Psoas muscle (tissue), 8 donors: ENCODE data around the gene LAIR1. TPM values are rescaled to one million over a fixed set of nuclear protein-coding genes. Genes with fewer than 3 reads are reported as not detected.

Experiments
- ATAC-seq, 4 donors: fragments of 200-7000 bp; cut with Tn5 transposase; one replicate each; pipeline ENCODE4 v1.9.1; 2020; ENCODE audit warnings: moderate library complexity in 3 of 4, mild to moderate bottlenecking in 2 of 4
- DNase-seq, 2 donors: peaks; one replicate each; pipeline ENCODE4 v3.0.0-alpha.2; 2020
- H3K27ac ChIP-seq: fragments of 200-600 bp; one replicate; pipeline ENCODE4 v1.8.0; 2022
- H3K27me3 ChIP-seq, 3 donors: fragments of 200-600 bp in 1 of 3; one replicate each; pipeline versions ENCODE4 v1.6.1 to v1.8.0; 2013 to 2022; ENCODE audit warnings: low read length in 2 of 3, mild to moderate bottlenecking in 2 of 3, moderate library complexity in 1 of 3; ENCODE audit not compliant: insufficient read depth in 3 of 3
- H3K36me3 ChIP-seq, 2 donors: fragments of 200-600 bp in 1 of 2; one replicate each; pipeline versions ENCODE4 v1.6.1 to v1.8.0; 2013 to 2022; ENCODE audit warnings: low read depth in 1 of 2, mild to moderate bottlenecking in 1 of 2, moderate library complexity in 1 of 2; ENCODE audit not compliant: insufficient read depth in 1 of 2
- H3K4me1 ChIP-seq: fragments of 200-600 bp; one replicate; pipeline ENCODE4 v1.8.0; 2022
- H3K4me3 ChIP-seq: fragments of 200-600 bp; one replicate; pipeline ENCODE4 v1.8.0; 2022; ENCODE audit warnings: mild to moderate bottlenecking
- H3K9me3 ChIP-seq: fragments of 200-600 bp; one replicate; pipeline ENCODE4 v1.8.0; 2022
- WGBS, 3 donors: extraction: QIAGEN DNeasy Blood & Tissue Kit; methylation state at CpG; one replicate each; pipeline versions ENCODE4 v1.1.6 to v1.1.7; 2013; 5-methylcytosine and 5-hydroxymethylcytosine counted together
- intact Hi-C, 2 donors: fragments of 100-400 bp; cut with DNase I; formaldehyde crosslinking; loops; one replicate each; pipeline versions ENCODE4 v1.11.0 to v1.14.2; 2022
- polyA plus RNA-seq, 3 donors: library from polyadenylated mRNA; stranded (reverse); fragments of 200-250 nt; gene quantifications; one replicate each; pipeline ENCODE4 v1.2.3, GENCODE V29; 2013
- total RNA-seq, 4 donors: library from RNA; stranded (reverse); fragmentation: NEBNext Ultra II Directional in 2 of 4; extraction: Animal tissue kit (Norgen Biotek cat#: 25700) in 2 of 4; gene quantifications; one replicate each; pipeline versions ENCODE4 v1.2.1 to v1.2.4, GENCODE V29; 2021 to 2023
- TF ChIP-seq, protein P1 (sequence below): fragments of 200-600 bp; IDR thresholded peaks from one replicate; pipeline ENCODE4 v1.8.0; 2022; ENCODE audit warnings: antibody characterized with exemption
- donor health status: healthy with polysubstance abuse.
- donor health status: DM: no; HTN: no; CAD: no; lungs with moderate emphysema.
- donor health status: Bipolar disorder and iron deficiency.
- donor health status: healthy.
- donor health status: DM: yes; HTN: yes; CAD: no.
- donor health status: DM: no; HTN: no; CAD: no.
- donor health status: DM: no; HTN: no; CAD: no.
- donor health status: DM: yes; HTN: yes; CAD: no.

The LAIR1 gene
- total and polyA plus RNA-seq, 7 donors: 0.93 to 6.2 (median 3.4) TPM

DNA sequence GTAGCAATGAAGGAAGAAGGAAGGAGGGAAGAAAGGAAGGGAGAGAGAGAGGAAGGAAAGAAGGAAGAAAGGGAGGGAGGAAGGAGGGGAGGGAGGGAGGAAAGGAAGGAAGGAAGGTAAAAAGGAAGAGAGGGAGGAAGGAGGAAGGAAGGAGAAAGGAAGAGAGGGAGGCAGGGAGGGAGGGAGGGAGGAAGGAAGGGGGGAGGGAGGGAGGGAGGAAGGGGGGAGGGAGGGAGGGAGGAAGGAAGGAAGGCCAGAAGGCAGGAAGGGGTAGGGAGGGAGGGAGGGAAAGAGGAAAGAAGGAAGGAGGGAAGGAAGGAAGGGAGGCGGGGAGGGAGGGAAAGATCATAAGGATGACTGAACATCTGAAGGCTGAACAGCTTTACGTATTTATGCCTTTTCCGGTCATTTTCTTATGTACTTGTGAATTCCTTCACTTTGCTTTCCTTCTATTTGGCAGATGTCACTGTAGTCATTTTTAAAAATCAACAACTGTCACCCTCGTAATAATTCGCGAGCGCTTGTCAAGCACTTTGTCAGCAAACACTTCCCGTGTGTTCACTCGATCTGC is 43.8 kb upstream of the LAIR1 start:
- no peak for DNase-seq
- Histone ChIP-seq H3K27ac (no peak overlapping the region), H3K9me3 (no peaks in the 10 kb centered on the region), H3K4me1 (no peaks in the 10 kb centered on the region), H3K4me3 (no peak overlapping the region), H3K36me3 (no peaks in the 10 kb centered on the region), H3K27me3 (peaks cover 0 to 2% (median 0%) of the 10 kb centered on the region in 3 donors)
- ATAC-seq: no peak
- TF ChIP-seq, protein P1, sequence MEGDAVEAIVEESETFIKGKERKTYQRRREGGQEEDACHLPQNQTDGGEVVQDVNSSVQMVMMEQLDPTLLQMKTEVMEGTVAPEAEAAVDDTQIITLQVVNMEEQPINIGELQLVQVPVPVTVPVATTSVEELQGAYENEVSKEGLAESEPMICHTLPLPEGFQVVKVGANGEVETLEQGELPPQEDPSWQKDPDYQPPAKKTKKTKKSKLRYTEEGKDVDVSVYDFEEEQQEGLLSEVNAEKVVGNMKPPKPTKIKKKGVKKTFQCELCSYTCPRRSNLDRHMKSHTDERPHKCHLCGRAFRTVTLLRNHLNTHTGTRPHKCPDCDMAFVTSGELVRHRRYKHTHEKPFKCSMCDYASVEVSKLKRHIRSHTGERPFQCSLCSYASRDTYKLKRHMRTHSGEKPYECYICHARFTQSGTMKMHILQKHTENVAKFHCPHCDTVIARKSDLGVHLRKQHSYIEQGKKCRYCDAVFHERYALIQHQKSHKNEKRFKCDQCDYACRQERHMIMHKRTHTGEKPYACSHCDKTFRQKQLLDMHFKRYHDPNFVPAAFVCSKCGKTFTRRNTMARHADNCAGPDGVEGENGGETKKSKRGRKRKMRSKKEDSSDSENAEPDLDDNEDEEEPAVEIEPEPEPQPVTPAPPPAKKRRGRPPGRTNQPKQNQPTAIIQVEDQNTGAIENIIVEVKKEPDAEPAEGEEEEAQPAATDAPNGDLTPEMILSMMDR: no peak
- WGBS, 3 donors: 65 to 77% (median 68%) methylated on average over 9 of the region's 9 CpGs
- intact Hi-C loops: no loop called here

DNA sequence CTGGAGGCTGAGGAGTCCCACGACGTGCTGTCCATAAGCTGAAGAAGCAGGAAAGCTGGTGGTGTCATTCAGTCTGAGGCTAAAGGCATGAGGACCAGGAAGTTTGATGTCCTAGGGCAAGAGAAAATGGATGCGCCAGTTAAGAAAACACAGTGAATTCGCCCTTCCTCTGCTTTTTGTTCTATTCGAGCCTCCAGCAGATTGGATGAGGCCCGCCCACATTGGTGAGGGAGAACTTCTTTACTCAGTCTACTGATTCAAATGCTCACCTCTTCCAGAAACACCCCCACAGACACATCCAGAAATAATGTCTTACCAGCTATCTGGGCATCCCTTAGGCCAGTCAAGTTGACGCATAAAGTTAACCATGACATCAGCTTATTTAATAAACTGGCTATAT is 43.0 kb upstream of the LAIR1 start:
- no peaks in the 10 kb centered on the region for H3K4me1 ChIP-seq
- H3K9me3 ChIP-seq: no peaks in the 10 kb centered on the region
- TF ChIP-seq, protein P1: no peak
- no peak overlapping the region for H3K4me3 ChIP-seq
- H3K27ac ChIP-seq: no peak overlapping the region
- intact Hi-C loops: no loop called here
- WGBS, 3 donors: 83 to 88% (median 83%) methylated on average over 7 of the region's 7 CpGs
- DNase-seq (no peak), ATAC-seq (no peak)
- no peaks in the 10 kb centered on the region for H3K36me3 ChIP-seq
- peaks cover 0 to 2% (median 0%) of the 10 kb centered on the region in 3 donors for H3K27me3 ChIP-seq

GRCh38 chr19:54405628-54406027 is 40.9 kb upstream of the LAIR1 start:
- no peak for ATAC-seq
- no peaks in the 10 kb centered on the region for H3K36me3 ChIP-seq
- TF ChIP-seq, protein P1: no peak

GRCh38 chr19:54403054-54403453 is 38.3 kb upstream of the LAIR1 start:
- no peak overlapping the region for H3K27ac ChIP-seq
- 75 to 83% (median 79%) methylated on average over 8 of the region's 8 CpGs for WGBS, 3 donors
- no peak overlapping the region for H3K4me3 ChIP-seq
- DNase-seq: no peak
- H3K27me3 ChIP-seq: no peaks in the 10 kb centered on the region
- TF ChIP-seq, protein P1: no peak
- intact Hi-C loops: no loop called here
- H3K4me1 ChIP-seq: no peaks in the 10 kb centered on the region
- H3K36me3 ChIP-seq: no peaks in the 10 kb centered on the region
- no peak for ATAC-seq
- H3K9me3 ChIP-seq: no peaks in the 10 kb centered on the region

More at GRCh38 chr19:54405628-54406027, 40.9 kb upstream of the LAIR1 start:
- H3K27me3 ChIP-seq: no peaks in the 10 kb centered on the region
- intact Hi-C loops: no loop called here
- DNase-seq: no peak
- no peaks in the 10 kb centered on the region for H3K4me1 ChIP-seq
- H3K27ac ChIP-seq: no peak overlapping the region
- H3K4me3 ChIP-seq: no peak overlapping the region
- no peaks in the 10 kb centered on the region for H3K9me3 ChIP-seq

DNA sequence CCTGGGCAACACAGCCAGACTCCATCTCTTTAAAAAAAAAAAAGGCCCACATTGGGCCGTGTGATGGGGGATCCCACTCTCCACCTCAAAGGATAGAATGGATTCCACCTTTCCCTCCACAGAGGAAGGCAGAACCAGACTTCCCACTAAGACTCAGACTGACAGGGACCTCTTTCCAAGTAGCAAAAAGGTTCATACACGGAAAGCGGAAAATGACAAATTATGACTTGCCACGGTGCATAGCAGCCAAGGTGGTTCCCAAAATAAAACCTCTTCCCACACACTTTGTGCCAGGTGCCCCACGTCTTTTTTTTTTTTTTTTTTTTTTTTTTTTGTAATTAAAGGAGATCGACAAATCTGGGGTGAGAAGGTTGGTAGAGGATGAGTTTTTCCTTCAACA is 36.2 kb upstream of the LAIR1 start:
- intact Hi-C loops: no loop called here

More for the DNA sequence above, 36.2 kb upstream of the LAIR1 start:
- ATAC-seq (no peak), DNase-seq (no peak)
- Histone ChIP-seq H3K27me3 (no peaks in the 10 kb centered on the region), H3K27ac (no peak overlapping the region), H3K36me3 (no peaks in the 10 kb centered on the region), H3K9me3 (no peaks in the 10 kb centered on the region), H3K4me1 (no peaks in the 10 kb centered on the region), H3K4me3 (no peak overlapping the region)
- TF ChIP-seq, protein P1: no peak
- WGBS, 3 donors: 57 to 72% (median 62%) methylated on average over 6 of the region's 6 CpGs
